Stimulated activated CD8-positive, alpha-beta memory T cell treated with anti-CD3 and anti-CD28 coated beads, Interleukin-15, amount 100 ng/mL, for 1 hour (primary cell): ENCODE data around the gene RAB30.
"Not testable (repeated sequence)": the region's sequence is repeated elsewhere in the genome, so short reads cannot be mapped to it uniquely, and the experiment has no call there.

Experiments used
- DNase-seq: peaks from one replicate; pipeline ENCODE4 v3.0.0-alpha.2; 2020; ENCODE audit warnings: low read depth

Gene RAB30

DNA sequence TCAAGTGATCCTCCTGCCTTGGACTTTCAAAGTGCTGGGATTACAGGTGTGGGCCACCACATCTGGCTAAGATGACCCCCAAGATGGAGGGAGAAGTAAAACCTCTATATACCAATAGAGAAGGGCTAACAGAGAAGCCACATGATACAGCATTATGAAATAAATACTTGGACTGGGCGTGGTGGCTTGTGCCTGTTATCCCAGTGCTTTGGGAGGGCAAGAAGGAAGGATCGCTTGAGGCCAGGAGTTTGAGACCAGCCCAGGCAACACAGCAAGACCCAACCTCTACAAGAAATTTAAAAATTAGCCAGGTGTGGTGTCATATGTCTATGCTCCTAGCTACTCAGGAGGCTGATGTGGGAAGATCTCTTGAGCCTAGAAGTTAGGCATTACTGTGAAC is 61.7 kb downstream of the RAB30 start:
- DNase-seq, result no peak

DNA sequence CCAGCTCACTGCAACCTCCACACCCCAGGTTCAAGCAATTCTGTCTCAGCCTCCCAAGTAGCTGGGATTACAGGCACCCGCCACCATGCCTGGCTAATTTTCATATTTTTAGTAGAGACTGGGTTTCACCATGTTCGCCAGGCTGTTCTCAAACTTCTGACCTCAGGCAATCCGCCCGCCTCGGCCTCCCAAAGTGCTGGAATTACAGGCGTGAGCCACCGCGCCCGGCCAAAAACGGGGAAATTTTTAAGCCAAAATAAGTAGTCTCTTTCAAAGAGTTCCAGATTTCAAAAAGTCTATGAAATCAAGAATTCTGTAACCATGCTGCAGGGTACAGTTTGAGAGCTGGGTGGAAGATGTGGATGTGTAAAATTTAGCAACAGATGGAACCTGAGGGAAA is 62.6 kb downstream of the RAB30 start:
- DNase-seq, result not testable (repeated sequence)

DNA sequence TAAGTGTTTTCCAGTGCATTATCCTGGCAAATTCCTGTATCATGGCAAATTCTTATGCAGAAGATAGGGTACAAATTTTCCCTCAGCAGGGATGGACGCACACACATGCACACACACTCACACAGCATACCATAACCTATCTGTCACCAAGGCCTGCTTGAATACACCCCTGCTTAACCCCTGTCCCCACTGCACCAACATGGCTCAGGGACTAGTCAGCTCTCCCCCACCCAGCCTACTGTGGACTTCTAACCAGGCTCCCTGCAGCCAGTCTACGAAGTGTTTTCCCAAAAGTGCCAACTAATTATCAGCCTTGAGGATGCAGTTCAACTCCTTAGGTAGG is 63.1 kb downstream of the RAB30 start:
- no peak for DNase-seq

DNA sequence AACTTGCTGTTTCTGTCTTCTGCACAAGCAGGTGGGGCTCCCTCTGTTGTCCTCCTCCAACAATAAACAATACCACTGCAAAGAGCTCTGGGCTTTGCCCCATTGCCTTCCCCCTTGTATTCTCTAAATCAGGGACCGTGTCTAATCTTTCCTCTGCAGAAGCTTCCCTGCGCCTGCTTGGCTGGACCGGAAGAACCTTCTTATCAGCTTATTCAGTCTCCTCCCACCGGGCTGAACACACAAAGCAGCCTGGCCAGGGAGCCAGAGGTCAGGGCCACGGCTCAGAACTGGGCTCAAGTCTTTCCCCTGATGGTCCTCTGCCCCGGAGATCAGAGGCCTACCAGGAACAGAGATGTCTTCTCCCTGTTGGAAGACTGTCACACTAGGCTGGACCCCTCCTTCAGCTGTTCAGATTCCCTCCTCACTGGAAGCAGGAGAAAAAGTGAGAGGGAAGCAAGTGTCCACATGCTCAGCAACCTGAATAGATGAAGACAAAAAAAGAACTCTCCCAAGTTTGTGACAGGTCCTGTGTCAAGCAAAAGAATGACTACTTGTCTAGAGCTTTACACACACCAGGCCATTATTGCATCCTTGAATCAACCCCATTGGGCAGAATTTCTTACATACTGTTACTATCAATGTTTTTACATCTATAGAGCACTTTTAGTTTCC is 63.7 kb downstream of the RAB30 start:
- DNase-seq, result no peak

DNA sequence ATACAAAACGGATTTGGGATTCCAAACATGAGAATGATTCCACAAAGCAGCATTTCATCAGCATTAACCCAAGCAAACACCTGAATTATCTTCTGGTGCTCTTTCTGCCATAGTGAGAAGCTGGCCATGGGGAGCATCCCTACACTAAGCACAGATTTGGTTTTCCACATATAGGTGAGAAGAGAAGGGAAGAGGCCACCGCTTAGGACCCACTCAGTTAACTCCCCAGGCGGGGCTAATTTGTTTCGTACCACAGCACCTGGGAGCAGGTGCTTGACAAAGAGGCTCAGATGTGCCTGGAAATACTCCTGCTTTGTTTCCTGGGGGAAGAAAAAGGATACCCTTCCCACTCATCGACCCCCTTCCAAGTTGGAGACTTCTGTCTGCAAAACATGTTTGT is 64.2 kb downstream of the RAB30 start:
- no peak for DNase-seq

DNA sequence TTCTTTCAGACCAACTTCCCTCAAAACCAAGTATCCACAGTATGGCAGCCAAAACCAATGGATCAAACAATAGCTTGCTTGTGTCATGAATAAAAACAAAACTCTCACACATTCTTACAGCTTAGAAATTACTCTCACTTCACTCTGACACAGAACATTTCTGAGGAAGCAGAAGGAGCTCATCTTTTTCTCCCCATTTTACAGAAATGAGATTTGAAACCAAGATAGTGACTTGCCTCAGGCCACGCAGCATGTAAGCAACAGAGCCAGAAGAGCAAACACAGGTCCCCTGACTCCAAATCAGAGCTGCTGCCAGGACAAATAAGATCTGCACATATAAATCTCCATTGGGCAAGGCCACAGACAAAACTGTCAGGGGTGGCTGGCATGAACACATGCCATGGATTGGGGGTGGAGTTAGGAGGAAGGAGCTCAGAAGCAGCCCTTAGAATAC is 64.8 kb downstream of the RAB30 start:
- no peak for DNase-seq

DNA sequence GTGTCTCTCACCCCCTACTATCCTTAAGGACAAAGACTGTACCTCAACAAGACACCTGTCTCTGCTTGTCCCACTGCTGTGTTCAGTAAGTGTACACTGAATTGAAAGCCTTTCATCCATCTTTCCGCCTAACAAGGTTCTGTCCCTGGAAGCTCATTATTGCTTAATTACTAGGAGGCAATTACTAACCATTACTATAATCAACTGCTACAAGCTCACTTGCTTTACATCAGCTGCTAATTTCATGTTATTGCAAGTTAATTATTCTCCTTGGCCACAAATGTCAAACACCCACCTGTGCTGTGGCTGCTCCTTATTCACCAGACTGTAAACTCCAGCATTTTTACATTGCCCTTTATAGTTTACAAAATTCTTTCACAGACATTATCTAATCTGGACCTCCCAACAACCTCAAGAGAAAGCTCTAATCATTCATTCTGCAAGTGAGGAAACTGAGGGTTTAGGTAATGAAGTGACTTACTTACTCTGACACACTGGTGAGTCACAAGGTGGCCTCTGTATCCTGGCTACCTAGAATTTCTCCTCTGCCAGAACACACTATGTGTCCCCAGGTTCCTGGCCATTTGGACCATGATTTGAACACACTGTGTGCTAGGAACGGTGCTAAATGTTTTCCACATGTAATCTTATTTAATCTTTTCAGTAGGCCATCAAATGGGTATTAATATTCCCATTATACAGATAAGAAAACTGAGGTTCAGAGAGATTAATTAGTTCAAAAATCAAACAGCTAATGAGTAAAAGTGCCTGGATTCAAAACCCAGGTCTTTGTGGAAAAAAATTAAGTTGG is 66.7 kb downstream of the RAB30 start:
- no peak for DNase-seq

DNA sequence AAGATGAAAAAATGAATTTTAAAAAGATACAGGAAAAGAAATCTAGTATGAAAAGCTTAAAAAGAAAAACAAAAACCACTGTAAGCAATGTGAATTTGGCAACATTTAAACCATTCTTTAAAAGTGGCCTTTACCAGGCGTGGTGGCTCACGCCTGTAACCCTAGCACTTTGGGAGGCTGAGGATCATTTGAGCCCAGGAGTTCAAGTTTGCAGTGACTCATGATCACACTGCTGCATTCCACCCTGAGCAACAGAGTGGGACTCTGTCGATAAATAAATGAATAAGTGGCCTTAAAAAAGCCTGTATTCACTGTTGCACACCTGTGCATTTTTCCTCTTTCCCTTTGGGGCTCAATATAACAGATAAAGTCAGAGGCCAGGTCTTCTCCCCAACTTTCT is 69.2 kb downstream of the RAB30 start:
- no peak for DNase-seq

DNA sequence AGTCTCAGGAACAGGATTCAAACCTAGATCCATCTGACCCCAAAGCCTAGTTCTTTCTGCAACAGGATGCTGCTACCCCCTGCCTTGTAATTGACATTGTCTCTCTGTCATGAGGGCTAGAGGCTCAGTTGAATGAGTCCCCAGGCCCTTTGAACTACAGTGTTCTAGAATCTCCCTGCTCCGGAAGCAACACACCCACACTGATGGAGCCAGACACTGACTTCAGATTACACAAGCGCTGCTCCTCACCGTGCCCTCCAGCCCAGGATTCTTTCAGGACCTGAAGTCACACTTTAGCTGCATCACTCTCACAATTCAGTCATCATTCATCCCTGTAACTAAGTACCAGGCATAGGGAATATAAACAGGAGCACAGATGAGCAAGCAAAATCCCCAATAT is 69.6 kb downstream of the RAB30 start:
- DNase-seq, result no peak

DNA sequence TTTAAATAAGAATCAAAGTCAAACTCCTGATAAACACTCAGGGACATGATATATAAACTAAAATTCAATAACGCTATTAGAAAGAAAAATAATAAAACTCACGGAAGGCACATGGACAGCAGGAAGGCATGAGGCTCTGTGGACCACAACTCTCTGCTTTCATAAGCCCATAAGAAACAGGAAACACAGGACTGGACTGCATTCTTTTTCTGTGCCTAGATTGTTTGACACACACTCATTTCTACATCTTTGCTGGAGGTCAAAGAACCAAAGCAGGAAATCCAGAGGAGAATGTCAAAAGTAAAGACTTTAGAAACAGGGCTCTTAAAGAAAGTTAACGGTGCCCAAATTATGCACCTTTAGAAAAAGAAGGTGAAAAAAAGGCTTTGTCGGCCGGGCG is 71.3 kb downstream of the RAB30 start:
- DNase-seq, result no peak

DNA sequence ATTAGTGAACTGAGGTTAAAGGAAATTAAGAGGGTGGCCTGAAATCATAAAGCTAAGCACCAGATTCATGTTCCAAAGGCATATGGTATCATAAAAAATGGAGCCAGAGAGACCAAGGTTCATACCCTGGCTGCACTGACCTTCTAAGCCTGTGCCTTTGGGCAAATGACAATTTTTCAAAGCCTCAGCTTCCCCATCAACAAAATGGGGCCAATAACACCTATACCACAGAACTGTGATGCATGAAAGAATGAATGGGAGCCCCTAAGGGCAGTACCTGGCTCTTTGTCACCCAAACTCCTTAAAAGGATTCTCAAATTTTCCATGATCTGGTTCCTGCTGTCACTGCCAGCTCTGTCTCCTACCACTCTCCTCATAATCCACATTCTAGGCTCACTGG is 72.5 kb downstream of the RAB30 start:
- DNase-seq, result no peak

DNA sequence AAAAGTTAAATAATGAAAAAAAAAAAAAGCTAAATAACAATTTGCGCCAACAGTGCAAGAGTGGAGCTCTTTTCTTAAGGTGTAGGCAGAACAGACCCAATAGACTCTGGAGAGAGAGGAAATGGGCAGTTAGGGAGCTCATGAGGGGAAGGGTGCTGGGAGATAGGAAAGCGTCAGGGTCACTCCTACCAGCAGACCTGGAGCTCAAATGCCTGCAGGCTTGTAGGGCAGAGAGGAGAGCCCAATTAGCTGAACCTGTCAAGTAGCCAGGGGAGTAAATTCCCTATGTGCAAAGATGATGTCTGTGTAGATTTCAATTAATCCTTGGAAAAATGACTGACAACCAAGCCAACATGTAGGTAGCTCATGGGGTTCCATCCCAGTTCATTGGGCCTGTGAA is 73.0 kb downstream of the RAB30 start:
- DNase-seq, result no peak

DNA sequence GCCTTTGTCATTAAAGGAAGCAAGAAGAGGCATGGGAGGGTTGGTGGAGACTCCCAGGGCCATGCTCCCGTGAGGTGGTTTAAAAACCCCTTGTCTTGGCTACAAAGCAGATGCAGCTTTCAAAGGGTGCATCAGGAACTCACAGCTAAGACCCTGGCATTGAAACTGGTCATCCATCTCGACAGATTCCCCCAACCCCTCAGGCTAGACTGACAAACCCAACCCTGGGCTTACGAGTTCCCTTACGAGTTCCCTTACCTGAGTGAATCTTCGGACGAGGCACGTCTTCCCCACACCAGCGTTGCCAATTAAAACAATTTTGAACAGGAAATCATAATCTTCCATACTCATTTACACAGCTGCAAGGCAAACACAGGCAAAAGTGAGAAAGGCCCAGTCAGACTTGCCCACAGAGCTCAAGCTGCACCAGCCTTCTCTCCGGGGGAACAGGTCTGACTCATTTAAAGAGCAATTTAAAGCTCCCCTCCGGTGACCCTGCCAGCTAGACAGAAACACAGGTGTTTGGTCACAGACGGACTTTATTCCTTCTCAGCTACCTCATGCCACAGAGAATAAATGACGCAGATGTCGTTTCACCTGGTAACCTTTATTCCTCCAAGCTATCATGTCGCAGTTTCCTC is 74.6 kb downstream of the RAB30 start:
- DNase-seq, result no peak

DNA sequence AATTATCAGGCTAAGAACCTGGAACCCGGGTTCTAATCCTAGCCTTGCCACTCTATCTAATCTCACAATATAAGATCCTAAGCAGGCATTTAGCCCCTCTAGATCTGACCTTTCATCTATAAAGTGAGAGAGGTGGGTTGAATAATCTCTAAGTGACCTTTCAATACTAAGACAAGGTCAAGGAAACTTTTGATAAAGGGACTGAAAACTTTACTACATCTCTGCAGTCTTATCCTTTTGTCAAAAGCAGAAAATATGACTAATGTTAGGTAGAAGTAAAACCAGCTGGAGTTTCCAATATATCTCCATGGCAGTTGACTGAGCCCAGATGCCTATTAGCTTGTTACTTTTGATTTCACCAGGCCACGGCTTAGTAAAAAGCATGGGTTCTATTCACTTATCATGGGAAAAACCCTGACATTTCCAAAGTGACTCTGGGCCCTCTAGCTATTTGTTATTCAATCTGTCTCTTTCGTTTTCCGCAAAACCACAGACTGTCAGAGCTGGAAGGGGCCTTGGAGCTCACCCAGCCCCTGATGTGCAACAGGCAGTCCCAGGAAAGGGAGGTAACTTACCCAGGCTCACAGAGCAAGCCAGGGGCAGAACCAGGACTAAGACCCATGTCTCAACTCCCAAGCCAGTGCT is 75.8 kb downstream of the RAB30 start:
- DNase-seq, result no peak

DNA sequence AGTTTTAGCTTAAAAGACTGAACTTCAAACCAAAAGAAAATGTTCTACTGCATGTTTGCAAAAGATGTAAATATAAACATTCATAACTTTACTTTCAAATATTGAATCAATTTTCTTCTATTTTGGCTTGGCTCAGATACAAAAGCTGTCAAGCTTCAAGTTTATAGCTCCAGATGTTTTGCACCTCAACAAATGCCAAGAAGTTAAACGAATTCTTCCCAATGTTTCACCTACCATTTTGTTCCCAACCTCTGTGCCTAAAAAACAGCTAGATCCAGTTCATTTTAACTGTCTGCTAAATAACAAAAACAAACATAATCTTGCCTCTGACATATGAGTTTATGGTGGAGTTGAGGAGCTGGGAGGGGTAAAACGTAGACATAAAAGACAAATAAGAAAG is 76.5 kb downstream of the RAB30 start:
- DNase-seq, result no peak

DNA sequence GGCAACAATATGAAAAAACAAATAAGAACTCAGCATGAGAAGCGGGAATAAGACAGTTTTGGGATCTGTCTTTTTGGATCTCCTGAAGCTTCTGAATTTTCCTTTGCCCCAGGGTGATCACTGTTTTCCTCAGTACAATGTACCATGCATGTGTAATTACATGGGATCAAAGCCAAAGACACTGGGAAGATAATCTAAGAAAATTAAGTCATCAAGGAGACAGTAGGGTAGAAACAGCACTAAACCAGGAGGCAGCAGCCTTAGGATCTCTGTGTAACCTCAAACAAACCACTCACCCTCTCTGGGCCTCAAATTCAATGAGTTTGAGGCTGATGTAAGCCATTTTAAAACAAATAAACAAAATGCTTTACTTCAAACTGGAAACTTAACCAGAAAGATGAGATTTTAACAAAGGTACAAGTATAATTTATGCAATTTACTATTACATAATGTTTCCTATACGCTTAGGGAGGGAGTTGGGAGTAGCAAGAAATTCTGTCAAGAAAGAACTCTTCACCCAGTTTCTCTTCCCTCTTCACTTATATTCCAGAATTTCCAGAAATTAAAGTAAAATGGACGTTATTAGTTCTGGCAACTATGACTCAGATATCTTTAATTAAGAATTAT is 77.0 kb downstream of the RAB30 start:
- no peak for DNase-seq

DNA sequence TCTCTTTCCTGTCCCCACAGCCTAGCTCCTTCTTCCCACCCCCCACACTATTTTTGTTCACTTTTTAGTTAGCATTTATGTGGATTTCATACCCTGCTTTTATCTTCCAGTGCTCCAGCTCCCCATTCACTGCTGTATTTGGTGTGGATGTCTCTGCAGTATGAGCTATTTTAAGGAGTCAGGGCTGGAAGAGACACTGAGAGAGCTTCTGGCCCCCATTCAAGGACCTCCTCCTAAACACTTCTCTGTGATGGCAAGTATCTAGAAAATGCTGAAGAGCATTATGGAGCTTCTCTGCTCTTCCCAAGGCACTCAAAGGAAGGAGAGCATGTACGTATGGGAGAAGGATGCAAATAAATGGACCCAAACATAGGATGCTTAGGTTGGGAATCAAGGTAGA is 79.5 kb downstream of the RAB30 start:
- no peak for DNase-seq

DNA sequence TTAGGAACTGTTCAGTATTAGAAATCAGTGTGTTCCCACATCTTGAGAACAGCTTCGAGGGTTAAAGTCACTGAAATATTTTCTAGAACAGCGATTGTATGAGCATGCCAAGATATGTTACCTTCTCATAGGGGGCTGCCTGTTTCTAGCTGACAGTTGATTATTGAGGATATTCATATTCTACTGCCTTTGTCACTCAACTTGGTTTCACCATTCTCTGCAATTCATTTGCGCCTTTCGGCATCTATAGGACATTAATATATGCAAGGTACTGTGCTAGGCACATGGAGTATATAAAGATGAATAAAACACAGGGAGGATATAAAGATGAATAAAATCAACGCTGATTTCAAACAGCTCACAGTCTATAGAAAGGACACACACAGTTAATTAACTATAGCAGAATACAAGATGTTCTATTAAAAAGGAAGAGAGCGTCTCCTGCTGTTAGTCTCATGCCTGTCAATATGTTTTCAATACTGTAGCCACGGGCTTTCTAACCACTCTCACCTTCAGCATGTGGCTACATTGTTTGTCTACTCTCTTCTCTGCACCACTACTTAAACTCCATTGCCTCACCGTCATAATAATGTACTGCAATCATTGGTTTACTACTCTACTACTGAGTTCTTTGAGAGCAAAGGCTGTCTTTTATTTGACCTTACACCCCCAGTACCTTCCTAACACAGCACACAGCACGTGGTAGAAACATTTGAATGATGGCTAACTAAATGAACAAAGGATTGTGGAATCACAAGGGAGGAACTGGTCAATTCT is 81.9 kb downstream of the RAB30 start:
- DNase-seq, result no peak

DNA sequence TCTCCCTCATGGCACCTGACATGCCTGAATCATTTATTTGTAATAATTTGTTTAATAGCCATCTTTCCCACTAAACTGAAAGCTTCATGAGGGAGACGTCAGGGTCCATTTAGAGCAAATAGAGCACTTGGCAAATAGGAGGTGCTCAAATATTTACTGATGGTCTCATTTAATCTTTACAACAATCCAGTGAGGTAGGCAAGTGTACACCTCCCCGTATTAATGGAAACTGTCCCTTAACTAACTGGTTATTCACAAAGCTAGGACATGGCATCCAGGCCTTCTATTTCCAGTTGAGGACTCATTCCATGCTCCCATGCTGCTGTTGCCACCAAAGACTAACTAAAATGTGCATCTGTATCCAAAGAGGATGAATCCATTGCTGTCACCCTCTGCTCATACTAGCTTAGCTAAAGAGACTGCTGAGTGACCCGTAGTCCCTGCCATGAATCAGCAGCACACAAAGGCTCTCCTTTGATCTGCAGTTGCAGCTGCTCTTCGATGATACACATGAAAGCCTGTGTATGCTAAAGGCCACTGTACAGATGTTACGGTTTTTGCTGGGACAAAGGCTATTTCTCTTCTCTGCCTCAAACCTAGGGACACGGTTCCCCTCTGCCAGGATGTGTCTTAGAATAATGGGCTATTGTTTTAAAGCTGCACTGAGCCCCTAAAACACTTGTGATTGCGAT is 82.6 kb downstream of the RAB30 start:
- DNase-seq, result no peak

DNA sequence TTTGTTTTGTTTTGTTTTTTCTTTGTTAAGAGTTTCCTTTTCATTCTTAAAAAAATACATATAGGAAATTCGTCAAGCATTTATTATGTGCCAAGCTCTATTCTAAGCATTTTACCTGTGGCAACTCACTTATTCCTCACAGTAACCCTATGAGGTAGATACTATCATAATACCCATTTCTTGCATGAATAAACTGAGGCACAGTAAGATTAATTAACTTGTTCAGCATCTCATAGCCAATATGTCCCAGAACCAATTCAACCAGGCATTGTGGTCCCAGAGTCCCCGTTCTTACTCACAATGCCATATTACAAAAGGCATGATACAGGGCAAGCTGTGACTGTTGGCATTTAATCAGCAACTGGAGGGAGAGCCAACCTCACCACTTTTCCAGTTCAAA is 83.7 kb downstream of the RAB30 start:
- no peak for DNase-seq

DNA sequence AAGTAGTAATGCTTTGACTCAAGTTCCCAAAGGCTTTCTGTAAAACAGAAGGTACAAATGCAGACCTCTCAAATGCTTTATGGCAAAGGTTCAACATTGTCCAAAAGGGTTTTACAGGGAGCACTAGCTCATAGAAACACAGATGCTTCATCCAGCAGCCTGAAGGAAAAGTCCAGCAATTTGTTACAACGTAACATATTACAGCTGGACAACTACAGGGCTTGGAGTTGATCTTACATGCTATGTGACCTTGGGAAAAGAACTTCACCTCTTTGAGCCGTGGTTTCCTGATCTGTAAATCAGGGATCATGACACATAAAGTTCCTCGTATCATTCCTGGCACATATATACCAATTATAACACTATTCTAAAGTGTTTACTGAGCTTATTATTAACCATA is 85.3 kb downstream of the RAB30 start:
- DNase-seq, result no peak
